ENCODE data around the gene TUBG1.
"Not testable (repeated sequence)": the region's sequence is repeated elsewhere in the genome, so short reads cannot be mapped to it uniquely, and the experiment has no call there.

Gene TUBG1

GRCh38 chr17:42639525-42640113 lies 30.1 kb downstream of the TUBG1 start:
- Mint-ChIP-seq H3K36me3 (no peaks in the 10 kb centered on the region), H3K4me1 (no peaks in the 10 kb centered on the region), H3K4me3 (no peak overlapping the region), H3K27me3 (no peaks in the 10 kb centered on the region), H3K27ac (no peak overlapping the region), H3K9me3 (no peaks in the 10 kb centered on the region)

GRCh38 chr17:42640121-42640520 lies 30.6 kb downstream of the TUBG1 start:
- H3K27me3 Mint-ChIP-seq = no peaks in the 10 kb centered on the region
- H3K4me1 Mint-ChIP-seq = no peaks in the 10 kb centered on the region
- H3K9me3 Mint-ChIP-seq = no peaks in the 10 kb centered on the region
- no peak overlapping the region for H3K27ac Mint-ChIP-seq
- no peaks in the 10 kb centered on the region for H3K36me3 Mint-ChIP-seq
- H3K4me3 Mint-ChIP-seq = no peak overlapping the region

GRCh38 chr17:42642336-42642735 lies 32.9 kb downstream of the TUBG1 start:
- H3K36me3 Mint-ChIP-seq = no peaks in the 10 kb centered on the region
- H3K9me3 Mint-ChIP-seq = no peaks in the 10 kb centered on the region
- no peaks in the 10 kb centered on the region for H3K4me1 Mint-ChIP-seq
- no peak overlapping the region for H3K27ac Mint-ChIP-seq
- no peak overlapping the region for H3K4me3 Mint-ChIP-seq
- H3K27me3 Mint-ChIP-seq = no peaks in the 10 kb centered on the region

- H3K4me1 Mint-ChIP-seq = no peaks in the 10 kb centered on the region
- no peaks in the 10 kb centered on the region for H3K9me3 Mint-ChIP-seq
- H3K4me3 Mint-ChIP-seq = no peak overlapping the region
- peaks cover 2% of the 10 kb centered on the region for H3K27me3 Mint-ChIP-seq
- no peaks in the 10 kb centered on the region for H3K36me3 Mint-ChIP-seq
- H3K27ac Mint-ChIP-seq = peak overlapping the region; percentile 5
Measured at GRCh38 chr17:42647778-42648177, 38.3 kb downstream of the TUBG1 start.

GRCh38 chr17:42651392-42651791 lies 41.9 kb downstream of the TUBG1 start:
- peaks cover 3% of the 10 kb centered on the region for H3K27me3 Mint-ChIP-seq
- H3K9me3 Mint-ChIP-seq = no peaks in the 10 kb centered on the region
- H3K4me3 Mint-ChIP-seq = no peak overlapping the region
- no peaks in the 10 kb centered on the region for H3K36me3 Mint-ChIP-seq
- no peaks in the 10 kb centered on the region for H3K4me1 Mint-ChIP-seq
- peak overlapping the region; percentile 1 for H3K27ac Mint-ChIP-seq

- no peaks in the 10 kb centered on the region for H3K9me3 Mint-ChIP-seq
- H3K4me1 Mint-ChIP-seq = peaks cover 7% of the 10 kb centered on the region
- no peaks in the 10 kb centered on the region for H3K36me3 Mint-ChIP-seq
- H3K27ac Mint-ChIP-seq = no peak overlapping the region
- H3K27me3 Mint-ChIP-seq = peaks cover 3% of the 10 kb centered on the region
- no peak overlapping the region for H3K4me3 Mint-ChIP-seq
Measured at GRCh38 chr17:42653179-42654124, 44.0 kb downstream of the TUBG1 start.

GRCh38 chr17:42655528-42655927 lies 46.0 kb downstream of the TUBG1 start:
- Mint-ChIP-seq H3K4me3 (no peak overlapping the region), H3K27ac (peak overlapping the region; percentile 66), H3K9me3 (no peaks in the 10 kb centered on the region)

GRCh38 chr17:42657824-42658588 lies 48.5 kb downstream of the TUBG1 start:
- Mint-ChIP-seq H3K27ac (peak overlapping the region; percentile 83), H3K27me3 (peaks cover 2% of the 10 kb centered on the region), H3K4me3 (peak overlapping the region; percentile 90), H3K4me1 (peaks cover 12% of the 10 kb centered on the region), H3K36me3 (no peaks in the 10 kb centered on the region), H3K9me3 (no peaks in the 10 kb centered on the region)

More at GRCh38 chr17:42655528-42655927, 46.0 kb downstream of the TUBG1 start:
- Mint-ChIP-seq H3K4me1 (peaks cover 12% of the 10 kb centered on the region), H3K36me3 (no peaks in the 10 kb centered on the region), H3K27me3 (peaks cover 3% of the 10 kb centered on the region)

- H3K27me3 Mint-ChIP-seq = no peaks in the 10 kb centered on the region
- peak within 1 kb of the TSS; percentile 83 for H3K27ac Mint-ChIP-seq
- H3K36me3 Mint-ChIP-seq = no peaks in the 10 kb centered on the region
- peak within 1 kb of the TSS; percentile 90 for H3K4me3 Mint-ChIP-seq
- H3K9me3 Mint-ChIP-seq = no peaks in the 10 kb centered on the region
- H3K4me1 Mint-ChIP-seq = peaks cover 12% of the 10 kb centered on the region
Measured at GRCh38 chr17:42659079-42659931, 49.8 kb downstream of the TUBG1 start, which contains the start of gene TUBG2. Gene TUBG2, plus strand, starts transcription at chr17:42659284. Its CDS starts 220 bp downstream, at chr17:42659504.

GRCh38 chr17:42659932-42660274 lies 50.4 kb downstream of the TUBG1 start:
- not testable (repeated sequence) for H3K27me3 Mint-ChIP-seq, H3K36me3 Mint-ChIP-seq, H3K9me3 Mint-ChIP-seq, H3K27ac Mint-ChIP-seq
- H3K4me1 Mint-ChIP-seq = peaks cover 12% of the 10 kb centered on the region
- H3K4me3 Mint-ChIP-seq = peak overlapping the region; percentile 90

- no peaks in the 10 kb centered on the region for H3K27me3 Mint-ChIP-seq
- no peak overlapping the region for H3K4me3 Mint-ChIP-seq
- peaks cover 3% of the 10 kb centered on the region for H3K36me3 Mint-ChIP-seq
- H3K4me1 Mint-ChIP-seq = peaks cover 12% of the 10 kb centered on the region
- no peaks in the 10 kb centered on the region for H3K9me3 Mint-ChIP-seq
- no peak overlapping the region for H3K27ac Mint-ChIP-seq
Measured at GRCh38 chr17:42660692-42661345, 51.3 kb downstream of the TUBG1 start.
